ENCODE measurements around the gene THSD4. TPM values are rescaled to one million over a fixed set of nuclear protein-coding genes. Genes with fewer than 3 reads are reported as not detected.

THSD4 gene
- total and polyA plus RNA-seq, 2 of the 8 experiments (the other 6 are each of a cell fraction or from before 2014, with no cell fraction given), result 2.5 to 6.2 TPM

DNA sequence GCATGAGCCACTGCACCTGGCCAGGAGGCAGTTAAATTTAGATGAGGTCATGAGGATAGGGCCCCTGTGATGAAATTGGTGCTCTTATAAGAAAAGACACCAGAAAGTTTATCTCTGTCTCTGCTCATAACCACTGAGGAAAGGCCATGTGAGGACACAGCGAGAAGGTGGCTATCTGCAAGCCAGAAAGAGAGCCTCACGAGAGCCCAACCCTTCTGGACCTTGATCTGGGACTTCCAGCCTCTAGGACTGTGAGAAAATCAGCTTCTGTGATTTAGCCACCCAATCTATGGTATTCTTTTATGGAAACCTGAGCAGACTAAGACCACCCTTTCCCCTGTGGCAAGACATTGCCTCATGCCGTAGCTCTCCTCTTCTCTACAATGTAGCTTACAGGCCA is 337.6 kb downstream of the THSD4 start:
- H4K8ac ChIP-seq (ENCODE audit: extremely low read depth, insufficient read depth, low read length), result no peak overlapping the region
- H3K27ac ChIP-seq (ENCODE audit: low read depth, low read length), result no peak overlapping the region
- H2BK5ac ChIP-seq (ENCODE audit: low read depth, low read length), result no peak overlapping the region
- no peaks in the 10 kb centered on the region for H3K79me2 ChIP-seq (ENCODE audit: control insufficient read depth in 1 of 2, insufficient read depth in 2 of 2, low read length in 2 of 2)
- H2BK12ac ChIP-seq (ENCODE audit: low read depth, low read length), result no peak overlapping the region
- no peak overlapping the region for H3K14ac ChIP-seq (ENCODE audit: insufficient read length)
- no peak overlapping the region for H2BK20ac ChIP-seq (ENCODE audit: low read length)
- no peak overlapping the region for H4K91ac ChIP-seq (replicated peaks; ENCODE audit: insufficient read length, low read length)
- DNase-seq (ENCODE audit: low read depth in 1 of 2, low spot score in 2 of 2) (no peak), FAIRE-seq (no peak)
- no peak overlapping the region for H3K9ac ChIP-seq (replicated peaks in 1 of 4; ENCODE audit: extremely low read depth in 1 of 4, low read depth in 3 of 4, low read length in 3 of 4)
- ChIA-PET POLR2A (ENCODE audit: partially characterized antibody) (no interaction called here), CTCF (ENCODE audit: partially characterized antibody) (interaction anchor here (0.7 to 6.1 kb wide), 6 partner anchors 10 to 349 kb away, joined by 3 to 33 read pairs (median 7); no protein-coding TSS in a partner anchor)
- no peak overlapping the region for H2AFZ ChIP-seq (ENCODE audit: low read length)
- 85% methylated on average over 3 of the region's 3 CpGs; no CpG with 5 or more reads in 1 of the 2 experiments for WGBS, 2 experiments (ENCODE audit: extremely low coverage in 1 of 2, insufficient coverage in 1 of 2, insufficient read length in 1 of 2, insufficient replicate concordance in 2 of 2, low coverage in 1 of 2, low lambda C conversion rate in 2 of 2, missing lambda C conversion rate in 1 of 2)
- H3K23ac ChIP-seq (ENCODE audit: insufficient read length), result no peak overlapping the region
- no peak overlapping the region for H4K5ac ChIP-seq (ENCODE audit: insufficient read length, low read depth, low read length)
- H2BK120ac ChIP-seq (replicated peaks; ENCODE audit: low read depth, low read length), result no peak overlapping the region
- H3K9me3 ChIP-seq (ENCODE audit: insufficient read depth in 2 of 2, low read depth in 1 of 2, low read length in 1 of 2), result no peaks in the 10 kb centered on the region
- H3K4me1 ChIP-seq (replicated peaks in 1 of 4; ENCODE audit: control insufficient read depth in 3 of 4, insufficient read depth in 4 of 4, low read length in 3 of 4), result peaks cover 0 to 7% (median under 1%) of the 10 kb centered on the region in 4 experiments; a peak in 3 of 7 replicates
- no peak overlapping the region for H3K18ac ChIP-seq (ENCODE audit: extremely low read depth, low read length)
- H3K56ac ChIP-seq (replicated peaks; ENCODE audit: insufficient read length, low read depth, low read length), result no peak overlapping the region
- H3K4me2 ChIP-seq (ENCODE audit: insufficient read depth in 1 of 2, low read depth in 2 of 2, low read length in 2 of 2), result no peak overlapping the region
- no peak overlapping the region for H3K4ac ChIP-seq (replicated peaks; ENCODE audit: insufficient read length, low read depth, low read length)
- no peaks in the 10 kb centered on the region for H3K23me2 ChIP-seq (ENCODE audit: low read depth, low read length)
- H3K36me3 ChIP-seq (ENCODE audit: control insufficient read depth in 2 of 4, insufficient read depth in 4 of 4, low read length in 3 of 4), result no peaks in the 10 kb centered on the region
- no peaks in the 10 kb centered on the region for H3K79me1 ChIP-seq (ENCODE audit: low read depth, low read length)
- peaks cover 0 to 1% of the 10 kb centered on the region in 2 experiments for H4K20me1 ChIP-seq (replicated peaks in 1 of 2; ENCODE audit: control insufficient read depth in 1 of 2, insufficient read depth in 2 of 2, low read length in 2 of 2)
- no peak overlapping the region for H2BK15ac ChIP-seq (ENCODE audit: low read length)
- H3K27me3 ChIP-seq (replicated peaks in 1 of 4; ENCODE audit: control insufficient read depth in 3 of 4, extremely low read depth in 1 of 4, insufficient read depth in 3 of 4, low read length in 3 of 4), result no peaks in the 10 kb centered on the region
- H3K4me3 ChIP-seq (ENCODE audit: extremely low read depth in 1 of 4, insufficient read depth in 2 of 4, low read depth in 3 of 4, low read length in 4 of 4), result no peak overlapping the region
- no peak overlapping the region for H2AK5ac ChIP-seq (ENCODE audit: low read depth, low read length)
- TF ChIP-seq RBBP5 (IDR thresholded peaks at IDR 0.05; ENCODE audit: borderline replicate concordance, low read depth, low read length), result no peak
- TF ChIP-seq TAF1 (IDR thresholded peaks at IDR 0.05; ENCODE audit: low read depth, low read length), result no peak
- TF ChIP-seq, protein P1, sequence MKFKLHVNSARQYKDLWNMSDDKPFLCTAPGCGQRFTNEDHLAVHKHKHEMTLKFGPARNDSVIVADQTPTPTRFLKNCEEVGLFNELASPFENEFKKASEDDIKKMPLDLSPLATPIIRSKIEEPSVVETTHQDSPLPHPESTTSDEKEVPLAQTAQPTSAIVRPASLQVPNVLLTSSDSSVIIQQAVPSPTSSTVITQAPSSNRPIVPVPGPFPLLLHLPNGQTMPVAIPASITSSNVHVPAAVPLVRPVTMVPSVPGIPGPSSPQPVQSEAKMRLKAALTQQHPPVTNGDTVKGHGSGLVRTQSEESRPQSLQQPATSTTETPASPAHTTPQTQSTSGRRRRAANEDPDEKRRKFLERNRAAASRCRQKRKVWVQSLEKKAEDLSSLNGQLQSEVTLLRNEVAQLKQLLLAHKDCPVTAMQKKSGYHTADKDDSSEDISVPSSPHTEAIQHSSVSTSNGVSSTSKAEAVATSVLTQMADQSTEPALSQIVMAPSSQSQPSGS (IDR thresholded peaks at IDR 0.05; ENCODE audit: low read length), result no peak
- TF ChIP-seq CTCF (IDR thresholded peaks at IDR 0.05; ENCODE audit: control extremely low read depth in 1 of 3, insufficient read depth in 1 of 3, low read depth in 1 of 3, low read length in 3 of 3), result no peak
- no peak for TF ChIP-seq JUN (IDR thresholded peaks at IDR 0.05; ENCODE audit: low read depth, low read length)
- no peak for TF ChIP-seq NANOG (IDR thresholded peaks at IDR 0.05; ENCODE audit: insufficient read depth, low read depth, low read length, poor library complexity, severe bottlenecking)
- no peak for TF ChIP-seq HDAC2 (IDR thresholded peaks at IDR 0.05; ENCODE audit: borderline replicate concordance in 1 of 2, low read depth in 2 of 2, low read length in 2 of 2)
- no peak for TF ChIP-seq MAX (IDR thresholded peaks at IDR 0.05)
- no peak for TF ChIP-seq BRCA1 (IDR thresholded peaks at IDR 0.05; ENCODE audit: low read depth, low read length)

Data from H1 (cell line).